Stomach (tissue), 4 donors: ENCODE results near the gene PNMA5.
"Not testable (repeated sequence)": the region's sequence is repeated elsewhere in the genome, so short reads cannot be mapped to it uniquely, and the experiment has no call there.

Source experiments
- EP300 ChIP-seq: sonication (generic); formaldehyde crosslinking; IDR thresholded peaks from one replicate; pipeline ENCODE4 v1.6.1; 2017; ENCODE audit warnings: antibody characterized with exemption
- TF ChIP-seq, protein P1 (sequence below), 7 experiments: fragments of 450-650 bp in 4 of 7; fragments of 200-600 bp in 3 of 7; sonication (generic) in 3 of 7; IDR thresholded peaks; one replicate each; pipeline ENCODE4 v1.5.1; 2016 to 2019; ENCODE audit warnings: antibody characterized with exemption in 7 of 7, control low read depth in 2 of 7, mild to moderate bottlenecking in 1 of 7

DNA sequence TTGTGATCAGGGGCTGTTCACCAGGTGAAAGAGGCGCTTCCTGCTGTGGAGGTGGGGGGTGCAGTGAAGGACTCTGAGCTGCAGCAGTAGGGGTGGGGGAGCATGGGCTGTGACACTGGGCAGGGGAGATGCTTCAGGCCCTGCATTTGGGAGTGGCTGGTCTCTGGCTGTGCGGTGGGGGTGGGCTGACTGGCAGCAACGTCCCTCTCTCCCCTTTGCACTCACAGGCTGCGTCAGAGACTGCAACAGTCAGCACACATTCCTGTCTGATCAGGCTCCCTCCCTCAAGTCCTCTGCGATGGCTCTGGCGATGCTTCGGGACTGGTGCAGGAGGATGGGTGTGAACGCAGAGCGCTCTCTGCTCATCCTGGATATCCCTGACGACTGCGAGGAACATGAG is 34.6 kb upstream of the PNMA5 start:
- TF ChIP-seq, protein P1, sequence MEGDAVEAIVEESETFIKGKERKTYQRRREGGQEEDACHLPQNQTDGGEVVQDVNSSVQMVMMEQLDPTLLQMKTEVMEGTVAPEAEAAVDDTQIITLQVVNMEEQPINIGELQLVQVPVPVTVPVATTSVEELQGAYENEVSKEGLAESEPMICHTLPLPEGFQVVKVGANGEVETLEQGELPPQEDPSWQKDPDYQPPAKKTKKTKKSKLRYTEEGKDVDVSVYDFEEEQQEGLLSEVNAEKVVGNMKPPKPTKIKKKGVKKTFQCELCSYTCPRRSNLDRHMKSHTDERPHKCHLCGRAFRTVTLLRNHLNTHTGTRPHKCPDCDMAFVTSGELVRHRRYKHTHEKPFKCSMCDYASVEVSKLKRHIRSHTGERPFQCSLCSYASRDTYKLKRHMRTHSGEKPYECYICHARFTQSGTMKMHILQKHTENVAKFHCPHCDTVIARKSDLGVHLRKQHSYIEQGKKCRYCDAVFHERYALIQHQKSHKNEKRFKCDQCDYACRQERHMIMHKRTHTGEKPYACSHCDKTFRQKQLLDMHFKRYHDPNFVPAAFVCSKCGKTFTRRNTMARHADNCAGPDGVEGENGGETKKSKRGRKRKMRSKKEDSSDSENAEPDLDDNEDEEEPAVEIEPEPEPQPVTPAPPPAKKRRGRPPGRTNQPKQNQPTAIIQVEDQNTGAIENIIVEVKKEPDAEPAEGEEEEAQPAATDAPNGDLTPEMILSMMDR (IDR thresholded peaks at IDR 0.05): not testable (repeated sequence)
- TF ChIP-seq EP300: not testable (repeated sequence)
